ENCODE results near the gene PARVA. TPM values are rescaled to one million over a fixed set of nuclear protein-coding genes. Genes with fewer than 3 reads are reported as not detected.

The PARVA gene
- total RNA-seq, 1 experiment from 2014 or later, result 8.4 TPM

DNA sequence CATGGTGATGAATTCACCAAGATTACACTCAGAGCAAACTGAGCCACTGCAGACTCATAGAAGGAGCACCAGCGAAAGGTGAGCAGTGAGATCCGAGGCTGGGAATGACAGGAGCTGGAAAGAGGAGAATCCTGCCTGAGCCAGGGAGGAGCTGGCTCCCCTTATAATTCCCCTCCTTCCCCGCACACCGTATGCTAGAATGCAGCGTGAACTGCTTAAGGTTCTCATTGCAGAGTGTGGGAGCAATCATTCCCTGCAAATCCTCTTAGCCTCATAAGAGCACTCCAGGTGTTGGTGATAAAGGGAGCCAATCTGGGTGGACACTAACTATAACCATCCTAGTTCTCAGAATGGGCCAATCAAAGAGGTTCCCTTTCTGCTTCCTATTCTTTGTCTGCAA, 169.3 kb downstream of the PARVA start:
- H3K36me3 ChIP-seq (replicated peaks; ENCODE audit: control insufficient read depth, insufficient read depth, low read length), result no peaks in the 10 kb centered on the region
- no peaks in the 10 kb centered on the region for H3K27me3 ChIP-seq (ENCODE audit: control insufficient read depth, insufficient read depth, low read length)
- H3K4me3 ChIP-seq (ENCODE audit: insufficient read depth, low read depth, low read length), result no peak overlapping the region
- DNase-seq, result no peak

DNA sequence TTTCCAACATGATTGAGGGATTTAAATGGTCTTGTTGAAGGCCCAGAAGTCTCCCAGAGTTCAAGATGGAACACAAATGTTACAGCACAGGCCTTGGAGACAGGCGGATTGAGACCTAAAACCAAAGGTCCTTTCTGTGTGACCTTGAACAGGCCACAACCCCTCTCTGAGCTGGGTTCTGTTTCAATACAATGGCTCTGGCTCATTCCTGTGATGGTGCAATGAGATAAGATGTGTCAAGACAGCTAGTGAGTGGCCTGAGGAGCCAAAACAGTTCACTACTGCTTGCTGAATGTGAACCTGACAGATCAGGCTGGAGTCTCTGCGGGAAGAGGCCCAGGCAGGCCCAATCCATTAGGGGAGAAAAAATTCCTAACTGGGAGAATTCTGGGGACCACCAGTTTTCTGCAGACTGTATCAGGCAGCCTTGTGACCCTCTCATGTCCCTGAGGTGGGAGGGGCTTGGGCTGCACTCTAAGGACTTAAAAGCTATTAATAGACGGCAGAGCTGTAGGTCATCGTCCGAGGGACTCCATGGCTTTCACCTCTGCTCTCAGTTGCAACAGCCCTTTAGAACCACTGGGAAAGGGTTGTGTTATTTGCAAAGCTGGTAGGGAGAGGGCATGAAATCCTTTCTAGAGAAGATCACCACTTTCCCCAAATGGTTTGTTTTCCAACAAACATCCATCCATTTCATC, 170.7 kb downstream of the PARVA start:
- no peak for DNase-seq
- Histone ChIP-seq H3K27me3 (ENCODE audit: control insufficient read depth, insufficient read depth, low read length) (no peaks in the 10 kb centered on the region), H3K36me3 (replicated peaks; ENCODE audit: control insufficient read depth, insufficient read depth, low read length) (no peaks in the 10 kb centered on the region), H3K4me3 (ENCODE audit: insufficient read depth, low read depth, low read length) (no peak overlapping the region)

DNA sequence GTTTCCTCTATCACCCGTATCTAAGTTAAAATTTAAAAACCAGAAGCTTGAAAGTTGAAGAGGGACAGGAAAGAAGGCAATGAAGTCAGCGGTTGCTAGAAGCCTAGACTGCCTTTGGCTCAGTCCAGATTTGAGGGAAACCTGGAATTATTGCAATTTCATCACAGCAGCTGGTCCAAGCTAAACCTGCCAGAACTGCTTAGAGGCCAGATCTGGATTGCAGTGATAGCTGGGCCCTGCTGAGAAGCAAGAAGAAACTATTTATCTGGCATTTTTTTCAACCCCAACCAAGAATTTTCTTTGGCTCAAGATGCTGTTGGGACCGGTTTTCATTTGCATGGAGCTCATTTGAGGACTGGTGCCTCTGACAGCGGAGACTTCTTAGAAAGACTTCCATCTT, 175.3 kb downstream of the PARVA start:
- no peak for DNase-seq
- H3K4me3 ChIP-seq (ENCODE audit: insufficient read depth, low read depth, low read length), result no peak overlapping the region
- H3K27me3 ChIP-seq (ENCODE audit: control insufficient read depth, insufficient read depth, low read length), result no peaks in the 10 kb centered on the region
- H3K36me3 ChIP-seq (replicated peaks; ENCODE audit: control insufficient read depth, insufficient read depth, low read length), result no peaks in the 10 kb centered on the region

DNA sequence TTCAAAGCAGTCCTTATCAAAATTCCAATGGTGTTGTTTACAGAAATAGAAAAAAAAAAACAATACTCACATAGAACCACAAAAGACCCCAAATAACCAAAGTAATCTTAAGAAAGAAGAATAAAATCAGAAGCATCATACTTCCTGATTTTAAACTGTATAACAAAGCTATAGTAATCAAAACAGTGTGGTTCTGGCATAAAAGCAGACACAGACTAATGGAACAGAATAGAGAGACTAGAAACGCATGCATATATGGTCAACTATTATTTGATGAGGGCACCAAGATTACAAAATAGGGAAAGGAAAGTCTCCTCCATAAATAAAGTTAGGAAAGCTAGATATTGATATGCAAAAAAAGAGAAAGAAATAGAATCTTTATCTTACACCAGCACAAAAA, 176.8 kb downstream of the PARVA start:
- no peak for DNase-seq
- Histone ChIP-seq H3K36me3 (replicated peaks; ENCODE audit: control insufficient read depth, insufficient read depth, low read length) (no peaks in the 10 kb centered on the region), H3K27me3 (ENCODE audit: control insufficient read depth, insufficient read depth, low read length) (no peaks in the 10 kb centered on the region), H3K4me3 (ENCODE audit: insufficient read depth, low read depth, low read length) (no peak overlapping the region)

DNA sequence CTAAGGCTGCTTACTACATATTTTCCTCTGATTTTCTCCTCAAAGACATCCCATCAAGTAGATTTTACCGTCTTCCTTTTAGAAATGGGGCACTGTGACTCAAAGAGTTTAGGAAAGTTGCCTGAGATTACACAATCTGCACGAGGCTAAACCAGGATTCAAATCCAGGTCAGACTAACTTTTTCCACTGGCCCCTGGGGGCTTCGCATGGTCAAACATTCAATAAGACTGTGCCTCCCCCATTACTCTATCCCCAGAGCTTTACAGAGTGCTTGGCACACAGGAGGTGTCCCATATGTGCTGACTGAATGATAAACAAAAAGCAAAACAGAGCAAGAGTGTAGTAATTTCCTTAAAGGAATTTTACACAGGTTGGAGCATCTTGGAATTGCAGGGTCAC, 178.8 kb downstream of the PARVA start:
- no peak for DNase-seq
- no peak overlapping the region for H3K4me3 ChIP-seq (ENCODE audit: insufficient read depth, low read depth, low read length)
- H3K27me3 ChIP-seq (ENCODE audit: control insufficient read depth, insufficient read depth, low read length), result no peaks in the 10 kb centered on the region
- H3K36me3 ChIP-seq (replicated peaks; ENCODE audit: control insufficient read depth, insufficient read depth, low read length), result no peaks in the 10 kb centered on the region

DNA sequence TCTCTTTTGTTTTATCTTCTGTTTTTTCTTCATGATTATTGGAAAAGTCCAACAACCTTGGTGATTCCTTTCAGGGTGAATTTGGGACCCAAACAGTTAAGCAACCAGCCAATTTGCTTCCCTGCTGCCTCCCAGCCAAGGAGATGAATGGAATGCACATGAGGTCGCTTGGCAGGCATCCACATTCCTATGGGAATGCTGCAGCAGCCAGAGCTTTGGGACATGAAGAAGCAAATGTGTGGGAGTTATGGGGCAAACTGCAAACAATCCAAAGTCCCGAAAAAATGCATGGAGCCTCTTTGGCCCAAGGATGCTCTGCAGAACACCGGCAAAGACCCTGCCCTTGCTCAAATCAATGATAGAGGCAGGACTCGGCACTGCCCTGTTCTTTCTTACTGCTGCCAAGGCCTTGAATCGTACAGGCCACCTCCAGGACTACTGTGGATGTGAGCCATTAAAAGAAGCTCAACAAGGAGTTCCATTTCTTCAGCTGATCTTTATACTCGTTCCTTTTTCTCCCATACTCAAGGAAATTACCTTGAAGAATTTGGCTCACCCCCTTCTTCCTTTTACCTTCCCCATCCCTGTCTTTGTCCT, 179.5 kb downstream of the PARVA start:
- Histone ChIP-seq H3K36me3 (replicated peaks; ENCODE audit: control insufficient read depth, insufficient read depth, low read length) (no peaks in the 10 kb centered on the region), H3K4me3 (ENCODE audit: insufficient read depth, low read depth, low read length) (no peak overlapping the region), H3K27me3 (ENCODE audit: control insufficient read depth, insufficient read depth, low read length) (no peaks in the 10 kb centered on the region)
- peak; percentile 61 for DNase-seq

DNA sequence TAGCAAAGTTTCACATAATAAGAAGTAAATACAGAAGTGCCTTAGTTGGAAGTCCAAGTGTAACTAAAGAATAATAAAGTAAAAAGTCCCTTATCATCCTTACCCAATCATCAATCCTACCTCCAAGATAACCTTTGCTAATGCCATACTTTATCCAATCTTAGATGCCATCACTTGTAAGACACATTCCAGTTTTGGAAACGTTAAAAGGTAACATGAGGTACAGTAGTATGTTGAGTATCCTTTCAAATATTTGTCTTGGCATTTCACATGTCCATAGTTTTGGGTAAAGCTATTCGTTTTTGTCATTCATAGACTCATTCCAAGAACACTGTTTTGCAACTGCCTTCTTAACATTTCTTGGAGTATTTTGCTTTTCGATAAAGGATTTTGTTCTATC, 181.6 kb downstream of the PARVA start:
- Histone ChIP-seq H3K4me3 (ENCODE audit: insufficient read depth, low read depth, low read length) (no peak overlapping the region), H3K27me3 (ENCODE audit: control insufficient read depth, insufficient read depth, low read length) (no peaks in the 10 kb centered on the region), H3K36me3 (replicated peaks; ENCODE audit: control insufficient read depth, insufficient read depth, low read length) (no peaks in the 10 kb centered on the region)
- no peak for DNase-seq

DNA sequence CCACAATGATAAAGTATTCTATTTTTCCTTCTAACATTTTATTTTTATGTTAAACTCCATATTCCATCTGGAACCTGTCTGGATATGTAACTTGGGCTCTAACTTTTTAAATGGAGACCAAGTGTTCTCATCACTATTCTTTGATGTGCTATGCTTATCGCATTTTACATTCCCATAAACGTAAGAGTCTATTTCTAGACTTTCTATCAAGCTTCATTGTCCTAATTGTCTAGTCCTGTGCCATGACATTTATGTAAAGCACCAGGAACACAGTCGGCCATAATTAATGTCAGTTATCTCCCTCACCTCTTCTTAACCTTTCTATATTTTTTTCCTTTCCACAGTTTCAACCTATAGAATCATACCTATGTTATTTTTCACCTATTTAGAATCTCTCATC, 183.0 kb downstream of the PARVA start:
- H3K27me3 ChIP-seq (ENCODE audit: control insufficient read depth, insufficient read depth, low read length), result no peaks in the 10 kb centered on the region
- no peak overlapping the region for H3K4me3 ChIP-seq (ENCODE audit: insufficient read depth, low read depth, low read length)
- H3K36me3 ChIP-seq (replicated peaks; ENCODE audit: control insufficient read depth, insufficient read depth, low read length), result no peaks in the 10 kb centered on the region
- no peak for DNase-seq

DNA sequence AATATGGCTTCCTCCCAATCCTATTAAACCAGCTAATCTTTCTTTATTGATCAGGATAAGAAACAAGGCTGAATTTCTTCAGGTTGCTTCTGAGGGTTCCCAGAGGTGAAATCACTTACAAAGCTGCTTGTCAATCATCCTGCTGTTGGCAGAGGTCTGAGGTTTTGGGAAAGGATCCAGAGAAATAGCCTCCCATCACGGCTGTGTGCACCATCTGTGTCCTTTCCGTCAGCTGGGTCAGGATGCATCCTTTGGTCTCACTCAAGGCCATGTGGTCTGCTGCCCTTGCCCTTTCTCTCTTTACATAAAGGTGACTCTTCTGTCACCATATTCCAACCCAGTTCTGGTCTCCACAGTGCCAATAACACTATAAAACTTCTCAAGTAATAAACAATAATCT, 183.5 kb downstream of the PARVA start:
- no peaks in the 10 kb centered on the region for H3K36me3 ChIP-seq (replicated peaks; ENCODE audit: control insufficient read depth, insufficient read depth, low read length)
- H3K4me3 ChIP-seq (ENCODE audit: insufficient read depth, low read depth, low read length), result no peak overlapping the region
- no peaks in the 10 kb centered on the region for H3K27me3 ChIP-seq (ENCODE audit: control insufficient read depth, insufficient read depth, low read length)
- no peak for DNase-seq

DNA sequence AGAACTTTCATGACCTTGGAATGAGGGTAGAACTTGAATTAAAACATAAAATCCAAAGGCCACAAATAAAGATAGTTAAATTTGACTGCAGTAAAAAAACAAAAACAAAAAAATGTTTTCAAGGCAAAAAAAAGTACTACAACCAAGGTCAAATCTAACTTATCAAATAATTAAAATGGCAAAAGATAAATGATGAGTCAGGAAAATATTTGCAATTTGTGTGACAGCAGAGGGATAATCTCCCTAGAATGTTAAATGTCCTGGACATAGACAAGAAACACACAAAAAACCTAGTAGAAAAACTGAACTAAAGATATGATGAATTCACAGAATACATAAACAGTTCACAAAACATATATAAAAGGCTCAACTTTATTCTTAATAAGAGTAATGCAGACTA, 186.6 kb downstream of the PARVA start:
- H3K27me3 ChIP-seq (ENCODE audit: control insufficient read depth, insufficient read depth, low read length), result no peaks in the 10 kb centered on the region

DNA sequence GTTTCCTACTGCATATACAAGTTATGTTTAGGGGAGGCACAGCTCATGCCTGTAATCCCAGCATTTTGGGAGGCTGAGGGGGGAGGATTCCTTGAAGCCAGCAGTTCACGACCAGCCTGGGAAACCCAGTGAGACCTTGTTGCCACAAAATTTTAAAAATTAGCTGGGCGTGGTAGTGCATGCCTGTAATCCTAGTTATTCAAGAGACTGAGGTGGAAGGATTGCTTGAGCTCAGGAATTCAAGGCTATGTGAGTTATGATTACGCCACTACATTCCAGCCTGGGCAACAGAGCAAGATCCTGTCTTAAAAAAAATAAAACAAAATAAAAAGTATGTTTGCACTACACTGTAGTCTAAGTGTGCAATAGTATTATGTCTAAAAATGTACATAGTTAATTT, 188.0 kb downstream of the PARVA start:
- Histone ChIP-seq H3K4me3 (ENCODE audit: insufficient read depth, low read depth, low read length) (no peak overlapping the region), H3K36me3 (replicated peaks; ENCODE audit: control insufficient read depth, insufficient read depth, low read length) (no peaks in the 10 kb centered on the region), H3K27me3 (ENCODE audit: control insufficient read depth, insufficient read depth, low read length) (no peaks in the 10 kb centered on the region)
- DNase-seq, result no peak

More for the DNA sequence above, 186.6 kb downstream of the PARVA start:
- no peaks in the 10 kb centered on the region for H3K36me3 ChIP-seq (replicated peaks; ENCODE audit: control insufficient read depth, insufficient read depth, low read length)
- H3K4me3 ChIP-seq (ENCODE audit: insufficient read depth, low read depth, low read length), result no peak overlapping the region
- DNase-seq, result no peak

DNA sequence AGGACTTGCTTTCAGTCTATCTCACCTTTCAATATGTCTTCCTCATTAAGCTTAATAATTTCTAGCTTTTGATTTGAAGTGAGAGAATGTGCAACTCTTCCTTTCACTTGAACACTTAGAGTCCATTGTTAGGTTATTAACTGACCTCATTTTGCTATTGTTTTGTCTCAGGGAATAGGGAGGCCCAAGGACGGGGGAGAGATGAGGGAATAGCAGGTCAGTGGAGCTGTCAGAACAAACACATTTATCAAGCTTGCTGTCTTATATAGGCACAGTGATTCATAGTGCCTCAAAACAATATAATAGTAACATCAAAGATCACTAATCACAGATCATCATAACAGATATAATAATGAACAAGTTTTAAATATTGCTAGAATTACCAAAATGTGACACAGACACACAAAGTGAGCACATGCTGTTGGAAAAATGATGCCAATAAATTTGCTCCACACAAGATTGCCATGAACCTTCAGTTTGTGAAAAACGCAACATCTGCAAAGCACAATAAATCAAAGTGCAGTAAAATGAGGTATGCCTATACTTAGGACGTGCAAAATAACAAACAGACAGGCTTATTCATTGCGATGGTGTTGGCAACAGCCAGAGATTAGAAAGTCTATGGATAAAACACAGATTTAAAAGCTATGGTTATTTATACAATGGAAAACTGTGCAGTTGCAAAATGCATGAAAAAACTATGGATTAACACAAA, 190.5 kb downstream of the PARVA start:
- no peak overlapping the region for H3K4me3 ChIP-seq (ENCODE audit: insufficient read depth, low read depth, low read length)
- DNase-seq, result no peak
- no peaks in the 10 kb centered on the region for H3K27me3 ChIP-seq (ENCODE audit: control insufficient read depth, insufficient read depth, low read length)

DNA sequence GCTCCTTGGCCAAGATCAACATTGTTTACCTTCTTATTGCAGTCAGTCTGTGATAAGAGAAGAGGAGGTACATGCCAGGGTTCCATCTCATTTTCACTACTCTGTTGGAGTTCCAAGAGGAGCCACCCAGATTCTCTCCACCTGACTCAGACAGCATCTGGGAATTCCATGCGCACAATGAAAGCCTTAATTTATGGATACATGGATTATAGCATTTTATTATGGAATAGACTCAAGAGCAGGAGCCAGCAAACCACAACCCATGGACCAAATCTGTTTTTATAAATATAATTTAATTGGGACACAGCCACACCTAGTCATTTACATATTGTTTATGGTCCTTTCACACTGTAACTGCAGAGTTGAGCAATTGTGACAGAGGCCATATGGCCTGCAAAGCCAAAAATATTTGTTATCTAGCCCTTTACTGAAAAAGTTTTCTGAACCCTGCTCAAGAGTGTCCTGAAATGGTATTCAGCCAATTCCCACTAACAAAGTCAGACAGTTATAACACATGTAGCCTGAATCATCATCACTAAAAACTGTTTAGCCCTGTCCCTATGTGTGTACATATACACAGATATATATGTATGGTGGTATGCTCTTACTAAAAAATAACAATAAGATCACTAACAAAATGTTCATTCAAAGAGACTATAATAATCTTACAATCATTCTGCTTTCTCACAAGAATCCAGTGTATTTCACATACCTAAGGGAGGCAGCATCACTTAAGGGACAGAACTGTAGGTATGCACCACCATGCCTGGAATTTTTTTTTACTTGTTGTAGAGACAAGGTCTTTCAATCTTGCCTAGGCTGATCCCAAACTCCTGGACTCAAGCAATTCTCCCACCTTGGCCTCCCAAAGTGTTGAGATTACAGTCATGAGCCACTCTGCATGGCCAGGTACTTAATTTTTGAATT, 192.4 kb downstream of the PARVA start:
- Histone ChIP-seq H3K27me3 (ENCODE audit: control insufficient read depth, insufficient read depth, low read length) (no peaks in the 10 kb centered on the region), H3K36me3 (replicated peaks; ENCODE audit: control insufficient read depth, insufficient read depth, low read length) (no peaks in the 10 kb centered on the region), H3K4me3 (ENCODE audit: insufficient read depth, low read depth, low read length) (no peak overlapping the region)
- no peak for DNase-seq

More for the DNA sequence above, 190.5 kb downstream of the PARVA start:
- no peaks in the 10 kb centered on the region for H3K36me3 ChIP-seq (replicated peaks; ENCODE audit: control insufficient read depth, insufficient read depth, low read length)

DNA sequence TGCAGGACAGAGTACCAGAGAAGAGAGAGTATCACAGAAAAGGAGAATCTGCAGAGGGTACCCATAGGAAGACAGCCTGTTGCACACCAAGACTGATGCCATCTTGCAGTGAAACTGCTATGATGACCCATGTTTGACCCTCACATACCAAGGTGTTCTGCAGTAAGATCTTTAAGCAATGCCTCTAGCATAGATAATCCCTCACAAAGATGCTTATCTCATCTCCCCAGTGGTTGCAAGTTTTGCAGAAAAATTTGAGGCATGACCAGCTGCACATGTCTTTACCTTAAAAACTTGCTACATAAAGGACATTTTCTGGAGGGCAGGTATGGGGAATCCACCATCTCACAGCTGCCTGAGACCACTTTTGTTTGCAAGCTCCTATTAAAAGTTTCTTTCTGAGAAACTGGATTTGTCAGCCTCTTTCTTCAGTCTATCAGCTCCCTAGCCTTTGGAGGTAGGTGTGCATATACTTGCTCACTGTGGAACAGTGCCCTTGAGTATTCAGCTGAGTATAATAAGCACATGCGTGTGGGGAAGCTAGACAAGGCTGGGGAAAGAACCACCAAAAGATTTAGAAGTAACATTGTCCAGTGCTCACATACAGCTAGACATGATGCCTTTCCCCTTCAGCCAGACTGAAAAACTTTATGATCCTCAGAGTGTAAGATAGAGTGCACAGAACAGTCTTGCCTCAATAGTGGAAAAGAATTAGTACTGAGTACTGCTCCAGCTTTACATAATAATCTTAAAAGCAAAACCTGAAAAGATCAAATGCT, 196.5 kb downstream of the PARVA start:
- no peak for DNase-seq
- H3K27me3 ChIP-seq (ENCODE audit: control insufficient read depth, insufficient read depth, low read length), result no peaks in the 10 kb centered on the region
- no peaks in the 10 kb centered on the region for H3K36me3 ChIP-seq (replicated peaks; ENCODE audit: control insufficient read depth, insufficient read depth, low read length)
- no peak overlapping the region for H3K4me3 ChIP-seq (ENCODE audit: insufficient read depth, low read depth, low read length)

All from H7 (cell line).